ENCODE data around the gene SENP3. TPM values are rescaled to one million over a fixed set of nuclear protein-coding genes. Genes with fewer than 3 reads are reported as not detected.

Gene SENP3
- total RNA-seq, 1 donor from 2014 or later, result 39.8 TPM

Other genes with a start within 250 kb of the SENP3 start
- 53.8 TPM for gene GPS2, start 246.6 kb upstream of the SENP3 start, total RNA-seq
- gene NEURL4, start 232.6 kb upstream of the SENP3 start, total RNA-seq, result 37.0 TPM
- gene ACAP1, start 225.4 kb upstream of the SENP3 start, total RNA-seq, result 38.3 TPM
- 64.6 TPM for gene KCTD11, start 209.8 kb upstream of the SENP3 start, total RNA-seq
- gene TMEM95, start 206.8 kb upstream of the SENP3 start, total RNA-seq, result not detected
- 6.1 TPM for gene TNK1, start 180.8 kb upstream of the SENP3 start, total RNA-seq
- gene PLSCR3, start 167.4 kb upstream of the SENP3 start, total RNA-seq, result 37.1 TPM
- 75.0 TPM for gene TMEM256, start 157.8 kb upstream of the SENP3 start, total RNA-seq
- gene NLGN2, start 154.1 kb upstream of the SENP3 start, total RNA-seq, result 44.8 TPM
- gene SPEM1, start 141.6 kb upstream of the SENP3 start, total RNA-seq, result not detected
- not detected for gene SPEM2, start 136.3 kb upstream of the SENP3 start, total RNA-seq
- not detected for gene SPEM3, start 133.1 kb upstream of the SENP3 start, total RNA-seq
- 3.0 TPM for gene TMEM102, start 126.5 kb upstream of the SENP3 start, total RNA-seq
- 3.8 TPM for gene FGF11, start 122.4 kb upstream of the SENP3 start, total RNA-seq
- 6.3 TPM for gene CHRNB1, start 116.9 kb upstream of the SENP3 start, total RNA-seq
- 84.2 TPM for gene ZBTB4, start 82.3 kb upstream of the SENP3 start, total RNA-seq
- not detected for gene SLC35G6, start 80.5 kb upstream of the SENP3 start, total RNA-seq
- gene POLR2A, start 77.6 kb upstream of the SENP3 start, total RNA-seq, result 126 TPM
- 63.9 TPM for gene TNFSF12, start 12.9 kb upstream of the SENP3 start, total RNA-seq
- 32.7 TPM for gene TNFSF13, start 3.2 kb upstream of the SENP3 start, total RNA-seq
- 83.0 TPM for gene CD68, start 17.7 kb downstream of the SENP3 start, total RNA-seq
- gene MPDU1, start 21.9 kb downstream of the SENP3 start, total RNA-seq, result 21.4 TPM
- 5.1 TPM for gene SOX15, start 28.2 kb downstream of the SENP3 start, total RNA-seq
- 46.5 TPM for gene FXR2, start 53.0 kb downstream of the SENP3 start, total RNA-seq
- 68.7 TPM for gene SAT2, start 65.9 kb downstream of the SENP3 start, total RNA-seq
- gene SHBG, start 68.2 kb downstream of the SENP3 start, total RNA-seq, result 0.53 TPM
- gene ATP1B2, start 89.0 kb downstream of the SENP3 start, total RNA-seq, result 14.3 TPM
- gene TP53, start 125.6 kb downstream of the SENP3 start, total RNA-seq, result 41.5 TPM
- gene WRAP53, start 126.6 kb downstream of the SENP3 start, total RNA-seq, result 5.7 TPM
- 0.53 TPM for gene EFNB3, start 143.3 kb downstream of the SENP3 start, total RNA-seq
- 0.31 TPM for gene DNAH2, start 155.8 kb downstream of the SENP3 start, total RNA-seq

All from sciatic nerve (tissue), 1 donor.